Skeletal muscle cell (primary cell): Measurements from ENCODE around the gene OR2C3.
A peak's percentile ranks its signal among the peaks of the same experiment; 100 is the strongest.

Source experiments
- DNase-seq: peaks from one replicate; pipeline ENCODE4 v3.0.0-alpha.2; 2010; ENCODE audit warnings: low read depth
- H3K4me3 ChIP-seq: 2 replicates; pipeline ENCODE4 v1.5.1; 2011; ENCODE audit warnings: low read depth, mild to moderate bottlenecking, control low read depth, low read length, moderate library complexity

Gene OR2C3

DNA sequence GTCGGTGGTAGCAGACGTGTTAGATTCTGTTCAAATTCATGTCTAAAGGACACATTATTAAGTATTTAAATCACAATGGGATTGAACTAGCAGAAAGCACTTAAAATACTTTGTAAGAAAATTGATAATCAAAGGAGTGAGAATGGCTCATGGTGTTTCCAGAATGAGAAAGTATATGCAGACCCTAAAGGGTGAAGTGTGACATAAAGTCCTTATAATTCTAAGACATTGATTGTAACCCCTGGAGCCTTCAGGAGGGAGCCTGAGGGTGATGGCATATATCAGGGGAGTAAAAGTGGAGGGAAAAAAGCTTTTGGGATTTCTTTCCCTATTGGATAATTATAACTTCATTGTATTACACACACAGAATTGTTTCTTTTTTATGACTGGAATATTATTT, at the start of gene OR2C3:
TSS of gene OR2C3 (minus strand) at position 101 of the 400 bp plus-strand sequence. CDS start 3,929 bp downstream, outside the sequence.
- H3K4me3 ChIP-seq, result no peak within 1 kb of the TSS
- DNase-seq, result no peak

DNA sequence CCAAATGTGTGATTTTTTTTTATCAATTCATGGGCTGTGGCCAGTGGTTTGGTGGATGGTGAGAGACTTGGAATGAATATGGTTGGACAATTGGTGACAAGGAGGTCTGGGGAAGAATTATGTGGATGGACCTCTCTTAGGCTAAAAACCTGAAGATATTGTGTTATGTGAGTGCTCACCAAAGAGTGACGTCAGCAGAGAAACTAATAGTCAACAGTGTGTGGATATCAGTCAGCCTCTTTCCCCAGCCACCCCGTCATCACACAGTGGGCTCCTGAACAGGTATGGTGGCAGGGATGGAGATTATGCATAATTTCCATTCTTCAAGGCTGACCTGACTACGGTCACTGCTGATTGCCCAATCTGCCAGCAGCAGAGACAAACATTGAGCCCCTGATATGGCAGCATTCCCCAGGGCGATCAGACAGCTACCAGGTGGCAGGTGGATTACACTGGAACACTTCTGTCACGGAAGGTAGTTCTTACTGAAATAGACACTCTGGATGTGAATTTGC, 42.8 kb upstream of the OR2C3 start:
- DNase-seq, result no peak
- H3K4me3 ChIP-seq, result no peak overlapping the region

DNA sequence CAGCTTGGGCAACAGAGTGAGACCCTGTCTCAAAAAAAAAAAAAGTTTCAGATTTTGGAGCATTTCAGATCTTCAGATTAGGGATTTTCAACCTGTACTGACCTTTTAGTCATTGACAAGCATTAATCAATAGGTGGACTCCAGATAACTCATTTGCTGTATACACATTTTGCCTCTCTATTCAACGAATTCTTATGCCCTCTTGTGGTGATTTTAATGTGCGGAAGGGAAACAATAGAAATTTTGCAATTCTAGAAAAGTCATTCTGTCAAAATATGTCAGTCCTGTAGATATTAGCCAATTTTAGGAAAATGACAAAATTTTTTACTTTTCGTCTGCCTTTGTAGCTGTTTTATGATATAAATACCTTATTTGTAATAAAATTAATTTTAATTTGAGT, 40.3 kb upstream of the OR2C3 start:
- H3K4me3 ChIP-seq, result no peak overlapping the region
- DNase-seq, result no peak

DNA sequence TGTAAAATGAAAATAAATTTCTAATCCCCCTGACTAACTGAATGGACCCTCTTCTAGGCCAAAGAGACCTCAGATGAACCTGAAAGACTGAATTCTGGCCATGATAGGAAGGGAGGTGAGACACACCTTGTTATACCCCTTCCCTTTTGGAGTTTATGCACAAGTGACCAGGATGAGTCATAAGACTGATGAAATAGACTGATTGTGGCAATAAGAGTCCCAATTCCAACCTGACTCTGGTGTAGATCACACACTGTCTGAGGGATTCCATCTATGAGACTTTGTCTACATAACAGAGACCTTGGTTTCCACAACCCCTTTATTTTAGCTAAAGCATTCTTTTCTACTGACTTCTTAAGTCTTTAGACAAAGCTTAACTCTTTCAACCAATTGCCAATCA, 38.4 kb upstream of the OR2C3 start:
- no peak overlapping the region for H3K4me3 ChIP-seq
- no peak for DNase-seq

DNA sequence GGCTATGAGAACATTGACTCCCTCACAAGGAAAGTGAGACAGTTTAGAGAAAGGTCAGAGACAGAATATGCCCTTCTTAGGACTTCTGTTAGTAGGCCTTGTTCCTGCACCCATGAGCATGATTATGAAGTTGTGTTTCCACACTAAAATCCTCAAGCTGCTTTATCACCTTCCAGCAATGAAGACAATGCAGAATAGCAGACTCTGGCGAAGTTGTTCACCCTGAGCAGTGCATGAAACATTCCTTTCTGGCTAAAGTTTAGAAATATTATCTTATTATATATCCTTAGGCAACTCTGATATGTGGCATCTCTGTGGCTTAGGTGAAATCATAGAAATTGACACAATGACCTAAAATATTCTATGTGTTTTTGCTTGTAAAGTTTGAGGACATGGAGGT, 38.0 kb upstream of the OR2C3 start:
- no peak for DNase-seq
- no peak overlapping the region for H3K4me3 ChIP-seq

DNA sequence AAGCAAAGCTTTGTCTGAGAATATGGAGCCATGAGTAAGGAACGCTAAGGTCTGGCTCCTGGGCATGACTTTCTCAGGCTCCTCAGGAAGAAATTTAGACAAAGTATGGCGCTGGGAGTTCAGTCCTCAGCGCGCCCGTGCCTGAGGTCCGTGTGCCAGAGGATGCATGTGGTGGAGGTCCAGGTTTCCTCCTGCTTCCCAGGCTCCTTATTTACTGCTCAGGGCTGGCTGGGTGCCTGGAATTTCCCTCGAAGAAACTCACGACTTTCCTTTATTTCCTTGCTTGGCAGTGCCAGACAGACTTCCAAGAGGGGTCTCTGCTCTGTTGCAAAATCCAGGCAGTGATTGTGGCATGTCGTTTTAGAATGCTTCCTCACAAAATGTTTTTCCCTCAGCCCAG, 26.0 kb upstream of the OR2C3 start:
- no peak for DNase-seq
- no peak overlapping the region for H3K4me3 ChIP-seq

DNA sequence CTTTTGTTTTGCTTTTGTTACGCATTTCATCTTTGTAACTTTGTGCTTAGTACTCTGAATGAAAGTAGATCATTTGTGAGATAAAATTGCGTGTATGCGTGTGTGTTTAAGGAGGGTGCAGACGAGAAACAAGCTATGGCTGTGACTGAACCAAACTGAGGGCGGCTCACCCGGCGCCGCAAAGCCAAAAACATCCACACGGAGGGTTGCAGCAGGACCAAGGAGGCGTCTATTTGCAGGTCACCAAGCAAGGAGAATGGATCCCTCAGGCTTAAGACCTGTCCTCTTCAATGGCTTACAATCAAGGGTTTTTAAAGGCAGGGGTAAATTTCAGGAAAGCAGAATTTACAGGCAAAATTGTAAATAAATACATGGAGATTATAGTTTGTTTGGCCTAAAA, 25.5 kb upstream of the OR2C3 start:
- no peak for DNase-seq
- H3K4me3 ChIP-seq, result no peak overlapping the region

DNA sequence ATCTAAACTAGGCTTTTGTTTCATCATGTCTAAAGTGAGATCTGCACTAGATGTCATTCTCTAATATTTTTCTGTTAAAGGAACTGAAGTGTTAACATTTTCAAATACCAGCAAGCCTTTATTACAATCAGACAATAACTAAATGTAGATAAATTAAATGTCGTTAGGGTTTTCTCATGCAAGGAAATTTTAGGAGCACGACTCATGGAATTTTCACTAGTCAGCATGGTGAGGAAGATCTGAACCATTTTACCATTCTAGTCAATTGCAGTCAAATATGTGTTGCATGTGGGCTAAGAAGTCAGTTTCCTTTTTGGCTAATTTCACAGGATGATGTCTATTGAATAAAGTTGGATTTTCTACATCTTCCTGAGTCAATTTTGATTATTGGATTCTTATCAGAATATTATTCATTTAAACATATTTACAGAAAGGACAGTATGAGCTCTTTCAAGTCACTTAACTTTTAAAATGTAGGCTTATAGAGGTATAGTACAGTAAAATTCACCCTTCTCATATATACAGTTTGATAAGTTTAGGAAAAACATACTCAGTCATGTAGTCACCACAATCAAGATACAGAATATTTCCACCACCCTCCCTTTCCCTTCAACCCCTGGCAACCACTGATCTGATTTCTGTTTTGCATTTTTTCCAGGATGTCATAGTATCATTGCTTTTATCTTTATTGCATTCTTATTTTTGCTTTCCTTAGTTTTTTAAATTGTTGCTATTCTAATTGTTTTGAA, 21.9 kb upstream of the OR2C3 start:
- no peak overlapping the region for H3K4me3 ChIP-seq
- DNase-seq, result no peak

DNA sequence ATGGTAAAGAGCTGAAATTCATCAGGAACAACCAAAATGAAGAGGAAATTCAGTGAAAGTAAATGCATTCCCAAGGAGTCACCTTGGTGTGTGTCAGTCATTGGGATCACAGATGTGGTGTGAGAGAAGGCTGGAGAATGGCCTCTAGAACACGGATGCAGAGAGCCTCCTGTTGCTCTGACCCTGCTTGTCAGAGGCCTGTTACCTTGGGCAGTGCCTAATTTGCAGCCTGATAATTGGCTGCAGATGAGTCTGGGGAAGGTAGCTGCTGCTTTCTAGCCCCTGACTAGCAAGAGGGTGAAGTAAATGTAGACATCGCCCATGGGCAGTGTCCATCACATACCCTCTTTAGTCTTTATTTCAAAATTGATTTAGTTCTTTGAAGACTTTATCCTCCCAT, 16.0 kb upstream of the OR2C3 start:
- DNase-seq, result no peak
- no peak overlapping the region for H3K4me3 ChIP-seq

DNA sequence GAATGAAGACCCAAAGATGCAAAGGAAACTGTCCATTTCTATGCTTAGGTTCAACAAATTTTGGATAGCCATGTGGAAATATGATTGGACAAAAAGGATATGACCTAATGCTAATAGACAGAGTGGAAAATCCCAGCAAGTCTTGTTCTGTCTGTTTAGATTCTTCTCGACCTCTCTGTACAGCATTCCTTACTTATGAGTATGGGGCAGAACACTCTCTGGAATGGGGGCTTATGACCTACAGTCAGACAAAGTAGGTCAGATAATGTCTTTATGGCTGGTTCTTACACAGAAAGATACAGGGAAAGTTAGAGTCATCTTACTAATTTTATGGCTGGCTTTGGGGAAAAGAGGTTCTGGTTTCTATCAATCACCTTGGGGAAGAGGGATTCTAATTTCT, 15.5 kb upstream of the OR2C3 start:
- peak; percentile 11 for DNase-seq
- no peak overlapping the region for H3K4me3 ChIP-seq

DNA sequence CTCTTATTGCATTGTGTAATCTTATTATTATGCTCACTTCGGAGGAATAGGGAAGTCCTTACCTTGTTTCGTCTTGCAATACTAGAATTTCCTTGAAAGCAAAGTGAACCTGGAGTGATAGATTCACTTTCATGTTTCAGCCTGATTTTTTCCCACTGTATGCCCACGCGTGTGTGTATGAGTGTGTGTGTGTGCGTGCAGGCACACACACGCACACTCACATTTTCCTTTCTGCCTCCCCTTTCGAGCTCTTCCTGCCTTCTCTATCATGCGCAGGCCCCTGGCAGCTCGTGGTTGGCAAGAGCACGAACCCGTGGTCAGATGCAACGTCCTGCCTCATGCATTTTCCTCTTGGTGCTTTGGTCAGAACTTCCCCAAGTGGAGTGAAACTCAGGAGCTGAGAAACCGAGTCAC, 12.5 kb upstream of the OR2C3 start, which contains the start of gene GCSAML:
TSS of gene GCSAML (plus strand) at position 366 of the 414 bp plus-strand sequence. CDS start 58 bp downstream, outside the sequence.
- DNase-seq, result no peak
- H3K4me3 ChIP-seq, result no peak within 1 kb of the TSS

DNA sequence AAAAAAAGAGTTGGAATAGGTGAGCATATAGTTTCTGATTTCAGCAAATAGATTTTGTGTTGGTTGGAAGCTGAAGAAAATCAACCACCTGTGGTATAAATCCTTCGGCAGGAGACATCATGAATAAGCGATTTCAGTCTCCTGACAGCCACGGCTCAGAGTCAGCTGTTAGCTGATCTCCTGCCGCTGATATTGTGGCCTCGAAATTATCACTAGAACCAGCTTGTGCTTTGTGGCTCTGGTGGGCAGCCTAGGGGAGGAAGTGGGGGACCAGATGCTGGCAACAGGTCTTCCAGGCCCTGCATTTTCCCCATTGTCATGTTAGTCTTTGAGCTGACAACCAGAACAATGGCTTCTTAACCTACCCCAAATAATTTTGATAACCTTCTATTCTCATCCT, 11.9 kb upstream of the OR2C3 start:
- no peak overlapping the region for H3K4me3 ChIP-seq
- DNase-seq, result no peak

DNA sequence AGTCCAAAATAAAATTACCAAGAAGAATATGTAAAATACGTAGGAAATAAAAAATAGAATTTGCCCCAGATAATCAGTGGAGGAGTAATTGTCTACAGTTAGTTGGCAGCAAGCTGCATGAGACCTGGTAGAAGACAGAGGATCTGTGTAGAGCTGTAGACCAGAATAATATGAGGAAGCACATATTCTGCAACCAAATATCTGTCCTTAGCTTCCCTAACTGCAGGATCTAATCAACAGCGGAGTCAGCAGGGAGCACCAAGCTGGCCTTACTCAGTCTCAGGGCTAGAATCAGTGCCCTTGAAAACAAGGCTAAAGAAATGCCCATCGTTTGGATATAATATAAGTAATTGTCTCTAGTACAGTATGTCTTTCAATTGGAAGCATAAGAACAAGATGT, 6.6 kb upstream of the OR2C3 start:
- DNase-seq, result no peak
- no peak overlapping the region for H3K4me3 ChIP-seq

DNA sequence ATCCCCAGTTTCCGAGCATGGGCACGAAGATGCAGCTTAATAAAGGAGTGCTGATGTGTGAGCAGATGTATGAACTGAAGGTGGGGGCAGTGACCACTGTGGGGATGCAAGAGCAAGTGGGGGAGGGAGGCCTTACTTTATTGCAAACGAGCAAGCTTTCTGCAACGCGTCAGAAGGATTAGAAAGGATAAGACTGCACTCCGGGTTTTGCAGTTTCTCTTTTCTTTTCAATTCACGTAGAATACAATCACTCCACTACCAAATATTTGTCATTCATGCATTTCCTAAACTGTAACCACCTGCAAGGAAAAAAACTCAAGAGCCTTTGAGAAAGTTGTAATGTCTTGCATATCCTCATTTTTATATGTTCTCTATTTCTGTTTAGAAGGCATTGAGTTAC, 4.3 kb upstream of the OR2C3 start:
- no peak for DNase-seq
- H3K4me3 ChIP-seq, result no peak overlapping the region

DNA sequence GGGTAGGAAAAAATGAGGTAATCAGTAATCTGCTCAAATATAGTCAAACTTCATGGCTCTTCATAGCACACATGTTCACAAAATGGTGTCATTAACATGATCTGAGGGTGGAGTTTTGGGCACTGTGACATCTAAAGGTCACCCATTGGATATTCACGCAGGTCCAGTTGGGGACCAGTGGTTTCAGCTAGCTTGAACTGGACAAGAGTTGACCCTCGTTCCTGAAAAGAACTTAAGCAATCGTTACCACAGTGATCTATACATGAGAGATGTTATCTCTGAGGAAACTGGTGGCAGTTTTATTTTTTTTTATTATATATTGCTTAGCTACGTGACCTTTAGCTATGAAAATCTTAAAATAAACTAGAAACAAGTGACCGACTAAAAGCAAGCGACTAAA, 3.0 kb upstream of the OR2C3 start:
- no peak for DNase-seq
- H3K4me3 ChIP-seq, result no peak overlapping the region

DNA sequence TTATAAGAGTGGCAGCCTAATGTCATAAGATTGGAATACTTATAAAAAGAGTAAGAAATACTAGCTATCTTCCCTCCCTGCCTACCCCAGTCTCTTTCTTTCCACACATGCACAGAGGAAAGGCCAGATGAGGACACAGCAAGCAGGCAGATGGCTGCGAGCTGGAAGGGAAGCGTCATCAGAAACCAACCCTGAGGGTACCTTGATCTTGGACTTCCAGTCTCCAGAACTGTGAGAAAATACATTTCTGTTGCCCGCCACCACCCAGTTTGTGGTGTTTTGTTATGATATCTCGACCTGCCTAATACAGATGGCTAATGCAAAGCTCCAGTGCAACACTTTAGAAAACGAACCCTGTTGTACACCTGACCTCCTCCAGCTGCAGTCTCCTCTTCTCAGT, 2.3 kb upstream of the OR2C3 start:
- no peak overlapping the region for H3K4me3 ChIP-seq
- DNase-seq, result no peak

DNA sequence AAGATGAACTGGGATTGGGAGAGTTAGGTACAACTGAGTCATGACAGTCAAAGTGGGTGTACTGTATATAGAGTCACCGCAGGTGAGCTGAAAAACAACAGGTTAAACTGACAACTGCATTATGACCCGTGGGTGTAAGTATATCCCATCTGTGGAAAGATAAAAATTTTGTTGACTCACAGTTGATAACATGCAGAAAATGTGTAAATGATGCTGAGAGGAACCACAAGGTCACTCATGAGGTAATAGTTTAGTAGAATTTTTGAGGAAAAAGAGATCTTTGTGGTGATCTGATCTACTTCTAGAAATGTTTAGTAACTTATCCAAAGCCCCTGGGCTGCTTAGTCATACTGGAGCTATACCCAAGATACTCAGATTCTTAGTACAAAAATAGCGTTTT, 838 bp downstream of the OR2C3 start:
- no peak for DNase-seq
- H3K4me3 ChIP-seq, result no peak overlapping the region

DNA sequence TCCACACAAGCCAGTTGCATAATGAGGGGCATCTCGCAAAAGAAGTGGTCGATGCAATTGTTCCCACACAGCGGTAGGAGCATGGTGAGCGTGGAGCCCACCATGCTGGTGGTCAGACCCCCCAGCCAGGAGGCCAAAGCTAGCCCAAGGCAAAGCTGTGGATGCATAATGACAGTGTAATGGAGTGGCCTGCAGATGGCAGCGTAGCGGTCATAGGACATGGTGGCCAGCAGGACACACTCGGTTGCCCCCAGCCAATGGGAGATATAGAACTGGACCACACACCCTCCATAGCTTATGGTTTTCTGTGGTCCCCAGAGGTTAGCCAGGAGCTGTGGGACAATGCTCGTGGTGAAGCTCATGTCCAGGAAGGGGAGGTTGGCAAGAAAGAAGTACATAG, 4.3 kb downstream of the OR2C3 start:
- H3K4me3 ChIP-seq, result no peak overlapping the region
- DNase-seq, result no peak

DNA sequence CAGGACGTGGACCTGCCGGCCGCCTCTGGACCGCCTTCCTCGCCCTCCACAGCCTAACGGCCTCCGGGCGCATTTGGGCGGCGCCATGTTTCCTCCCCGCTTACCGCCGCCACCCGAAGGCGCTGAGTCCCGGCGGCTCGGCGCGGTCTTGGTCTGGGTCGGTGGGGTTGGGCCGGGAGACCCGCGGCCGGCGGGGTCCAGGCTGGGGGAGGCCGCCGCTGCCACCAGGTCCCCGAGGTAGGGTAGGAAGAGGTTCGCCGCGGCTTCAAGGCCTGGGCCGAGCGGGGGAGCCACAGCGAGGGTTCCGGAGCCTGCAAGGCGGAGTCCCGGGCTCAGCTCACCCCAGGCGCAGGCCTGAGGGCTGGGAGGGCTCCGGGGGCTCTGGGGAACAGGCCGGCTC, 5.5 kb downstream of the OR2C3 start:
- no peak for DNase-seq
- no peak overlapping the region for H3K4me3 ChIP-seq

DNA sequence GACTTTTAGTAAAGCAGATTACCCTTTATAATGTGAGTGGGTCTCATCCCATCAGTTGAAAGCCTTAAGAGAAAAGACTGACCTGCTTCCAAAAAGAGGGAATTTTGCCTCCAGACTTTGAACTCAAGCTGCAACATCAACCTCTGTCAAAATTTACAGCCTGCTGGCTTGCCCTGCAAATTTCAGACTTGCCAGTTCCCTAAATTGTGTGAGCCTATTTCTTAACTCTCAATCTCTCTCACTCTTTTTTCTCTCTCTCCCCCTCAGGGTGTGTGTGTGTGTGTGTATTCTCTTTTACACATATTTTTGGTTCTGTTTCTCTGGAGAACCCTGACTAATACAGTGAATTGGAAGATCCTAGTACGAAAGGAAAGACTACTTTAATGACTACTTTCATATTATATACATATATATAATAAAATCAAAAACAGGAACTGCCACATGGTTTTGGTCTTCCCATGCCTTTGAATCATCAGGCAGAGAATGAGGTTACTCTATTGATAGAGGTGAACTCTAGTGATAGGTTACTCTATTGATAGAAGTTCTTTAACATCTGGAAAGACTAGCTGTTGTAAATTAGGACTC, 6.4 kb downstream of the OR2C3 start:
- no peak for DNase-seq
- no peak overlapping the region for H3K4me3 ChIP-seq

DNA sequence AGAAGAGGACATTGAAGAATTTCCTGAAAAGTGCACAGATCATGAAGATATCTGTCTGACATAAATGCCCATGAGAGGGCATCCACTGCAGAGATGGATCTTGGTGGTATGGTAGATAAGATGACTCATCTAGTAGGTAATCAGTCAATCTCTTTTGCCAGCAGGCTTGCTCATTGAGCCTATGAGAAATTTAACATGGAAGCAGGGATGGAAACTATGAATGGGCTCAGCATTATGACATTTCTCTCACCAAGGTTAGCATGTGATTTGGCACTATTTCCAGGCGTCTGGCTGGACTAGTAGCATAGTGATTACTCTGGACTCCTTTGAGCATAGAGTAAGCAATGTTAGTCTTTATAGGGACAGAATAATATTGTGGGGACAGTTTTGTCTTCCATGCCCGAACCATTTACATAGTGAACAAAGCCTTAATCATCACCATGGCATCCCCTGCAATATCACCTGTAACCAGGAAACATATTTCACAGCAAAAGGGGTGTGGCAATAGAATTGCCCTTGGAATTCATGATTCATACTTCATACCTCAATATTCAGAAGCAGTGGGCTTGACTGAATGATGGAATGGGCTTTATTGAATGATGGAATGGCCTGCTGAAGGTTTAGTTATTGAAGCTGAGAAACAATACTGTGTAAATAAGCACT, 7.3 kb downstream of the OR2C3 start:
- no peak for DNase-seq
- H3K4me3 ChIP-seq, result no peak overlapping the region
